Left lobe of liver (tissue), 2 donors: ENCODE results near the gene MTMR2. TPM values are rescaled to one million over a fixed set of nuclear protein-coding genes. Genes with fewer than 3 reads are reported as not detected.

ENCODE experiments used
- ATAC-seq: fragments of 200-7000 bp; cut with Tn5 transposase; one replicate; pipeline ENCODE4 v1.9.1; 2020; ENCODE audit warnings: mild to moderate bottlenecking, moderate library complexity
- DNase-seq: peaks from one replicate; pipeline ENCODE4 v3.0.0-alpha.2; 2020; ENCODE audit warnings: low spot score
- total RNA-seq: library from RNA; stranded (reverse); gene quantifications from one replicate; pipeline ENCODE4 v1.2.1, GENCODE V29; 2021
- donor health status: DM: no; HTN: no; CAD: no; lungs with moderate emphysema.
- donor health status: DM: no; HTN: yes; CAD: no.

MTMR2 gene
- total RNA-seq, 1 donor from 2014 or later: 3.1 TPM

DNA sequence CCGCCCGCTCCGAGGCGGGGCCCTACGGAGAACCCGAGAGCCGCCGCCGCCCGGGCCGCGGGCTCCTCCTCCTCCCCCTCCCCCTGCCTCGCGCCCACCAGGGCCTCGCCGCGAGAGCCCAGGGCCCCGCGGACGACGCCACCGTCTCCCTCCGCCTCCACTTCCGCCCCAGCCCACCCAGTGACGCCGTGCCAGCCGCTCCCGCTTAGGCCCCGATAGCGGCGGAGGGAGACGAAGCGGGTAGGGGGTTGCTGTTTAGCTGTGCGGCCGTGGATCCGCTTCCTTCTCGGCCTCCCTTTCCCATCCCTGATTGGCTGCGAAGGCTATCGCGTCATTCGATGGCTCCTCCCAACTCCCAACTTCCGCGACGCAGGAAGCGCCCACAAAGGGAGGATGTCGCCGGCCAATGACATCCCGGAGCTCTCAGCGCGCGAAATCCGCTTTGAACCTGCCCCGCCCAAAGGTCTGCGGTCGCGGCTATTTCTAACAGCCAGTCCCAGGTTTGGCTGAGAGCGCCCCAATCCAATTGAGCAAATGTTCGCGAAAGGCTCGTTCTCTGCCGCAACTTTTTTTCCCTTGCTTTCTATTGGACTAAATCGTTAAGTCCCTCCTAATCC lies 134.3 kb downstream of the MTMR2 start, which contains the start of gene FAM76B:
TSS of gene FAM76B (minus strand) at position 277 of the 617 bp plus-strand sequence. CDS start 304 bp downstream, outside the sequence.
- ATAC-seq (peak; percentile 76), DNase-seq (peak; percentile 98)

DNA sequence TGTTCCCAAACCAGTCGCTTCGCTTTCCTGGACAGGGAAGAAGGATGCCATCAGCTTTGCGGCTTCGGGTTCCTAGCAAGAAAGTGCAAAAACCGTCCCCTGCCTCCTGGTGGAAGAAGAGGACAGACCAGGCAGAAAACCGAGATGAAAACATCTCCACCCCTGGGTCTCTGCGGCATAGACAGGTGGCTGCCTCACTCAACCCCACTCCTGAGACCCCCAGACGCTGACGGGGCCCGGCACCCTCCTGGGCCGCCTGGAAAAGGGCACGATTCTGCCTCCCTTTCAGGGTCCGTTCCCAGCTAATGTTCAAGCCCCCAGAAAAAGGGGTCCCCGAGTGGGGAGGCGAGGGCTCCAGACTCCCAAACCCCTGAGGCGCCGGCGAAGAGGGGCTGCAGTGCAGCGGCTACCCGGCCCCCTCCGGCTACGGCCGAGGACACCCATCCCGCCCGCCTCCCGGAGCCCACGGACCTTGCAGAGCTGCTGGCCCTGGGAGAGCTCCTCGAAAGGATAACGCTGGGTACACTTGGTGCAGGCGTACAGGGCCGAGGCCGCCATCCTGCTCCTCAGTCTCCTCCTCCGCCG lies 134.9 kb downstream of the MTMR2 start:
- no peak for DNase-seq
- no peak for ATAC-seq

Other genes with a start within 250 kb of the MTMR2 start
- gene FAM76B, start 134.3 kb downstream of the MTMR2 start, total RNA-seq: 20.8 TPM
- 32.6 TPM for gene CEP57, start 133.6 kb downstream of the MTMR2 start, total RNA-seq